Measurements from ENCODE around the gene COL6A5.
A peak's percentile ranks its signal among the peaks of the same experiment; 100 is the strongest.

Gene COL6A5

GRCh38 chr3:130473416-130473815 is 127.9 kb downstream of the COL6A5 start:
- TF ChIP-seq CTCF (conservative IDR thresholded peaks at IDR 0.05), result no peak
- H3K27ac ChIP-seq, result no peak overlapping the region

GRCh38 chr3:130480736-130481135 is 135.3 kb downstream of the COL6A5 start:
- TF ChIP-seq CTCF (conservative IDR thresholded peaks at IDR 0.05), result peak; percentile 77
- no peak overlapping the region for H3K27ac ChIP-seq

- TF ChIP-seq CTCF (conservative IDR thresholded peaks at IDR 0.05), result no peak
Observed at GRCh38 chr3:130488288-130488687, 142.8 kb downstream of the COL6A5 start.

GRCh38 chr3:130488769-130489450 is 143.4 kb downstream of the COL6A5 start:
- no peak for TF ChIP-seq CTCF (conservative IDR thresholded peaks at IDR 0.05)
- no peak overlapping the region for H3K27ac ChIP-seq

More at GRCh38 chr3:130488288-130488687, 142.8 kb downstream of the COL6A5 start:
- no peak overlapping the region for H3K27ac ChIP-seq

GRCh38 chr3:130490241-130490640 is 144.8 kb downstream of the COL6A5 start:
- no peak for TF ChIP-seq CTCF (conservative IDR thresholded peaks at IDR 0.05)
- H3K27ac ChIP-seq, result no peak overlapping the region

GRCh38 chr3:130491431-130491830 is 146.0 kb downstream of the COL6A5 start:
- H3K27ac ChIP-seq, result no peak overlapping the region
- no peak for TF ChIP-seq CTCF (conservative IDR thresholded peaks at IDR 0.05)

GRCh38 chr3:130504701-130505100 is 159.2 kb downstream of the COL6A5 start:
- TF ChIP-seq CTCF (conservative IDR thresholded peaks at IDR 0.05), result no peak
- H3K27ac ChIP-seq, result no peak overlapping the region

All from VCaP (cell line).